Superior temporal gyrus (tissue), 1 donor: ENCODE data around the gene ATP11B.
"Not testable (repeated sequence)": the region's sequence is repeated elsewhere in the genome, so short reads cannot be mapped to it uniquely, and the experiment has no call there.

Source experiments
- DNase-seq: peaks from one replicate; pipeline ENCODE4 v3.0.0-alpha.2; 2016; ENCODE audit errors: extremely low spot score

Gene ATP11B

DNA sequence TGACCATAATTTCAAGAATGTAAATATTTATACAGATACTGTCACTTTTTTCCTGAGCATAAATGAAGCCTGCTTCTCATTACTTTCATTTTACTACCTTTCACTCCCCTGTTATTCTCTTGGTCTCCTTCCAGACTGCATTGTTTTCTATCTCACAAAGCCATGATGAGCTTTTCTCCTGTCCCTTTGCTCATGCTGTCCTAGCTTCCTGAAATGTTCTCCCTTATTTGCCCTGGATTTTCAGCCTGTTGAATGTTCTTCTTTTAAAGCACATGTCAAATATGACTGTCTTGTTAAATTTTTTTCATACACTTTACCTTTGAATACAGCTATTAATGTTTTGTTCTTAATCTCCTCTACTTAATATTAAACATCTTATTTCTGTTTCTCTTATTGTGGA lies 31.7 kb downstream of the ATP11B start:
- DNase-seq: no peak

DNA sequence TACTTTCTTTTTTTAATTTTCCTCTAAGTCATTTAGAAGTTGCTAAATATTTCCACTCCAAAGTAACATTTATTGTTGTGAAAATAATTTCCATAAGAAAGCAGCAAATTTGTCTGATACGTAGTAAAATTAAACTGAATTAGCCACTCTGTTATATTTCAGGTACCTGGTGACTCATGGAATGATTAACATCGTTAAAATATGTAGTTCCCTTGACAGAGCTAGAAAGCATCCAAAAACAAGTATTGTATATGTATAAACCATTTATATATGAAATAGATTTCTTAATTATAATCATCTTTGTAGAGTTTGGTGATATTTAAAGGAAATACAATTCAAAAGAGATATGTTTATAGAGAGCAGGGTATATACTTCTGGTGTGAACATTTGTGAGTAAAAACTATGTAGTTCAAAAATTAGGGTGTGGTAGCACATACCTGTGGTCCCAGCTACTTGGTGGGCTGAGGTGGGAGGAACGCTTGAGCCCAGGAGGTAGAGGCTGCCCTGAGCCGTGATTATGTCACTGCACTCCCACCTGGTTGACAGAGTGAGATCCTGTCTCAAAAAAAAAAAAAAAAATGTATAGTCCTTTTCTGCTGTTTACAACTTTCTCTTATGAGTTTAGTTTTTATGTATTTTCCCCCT lies 36.6 kb downstream of the ATP11B start:
- DNase-seq: no peak

DNA sequence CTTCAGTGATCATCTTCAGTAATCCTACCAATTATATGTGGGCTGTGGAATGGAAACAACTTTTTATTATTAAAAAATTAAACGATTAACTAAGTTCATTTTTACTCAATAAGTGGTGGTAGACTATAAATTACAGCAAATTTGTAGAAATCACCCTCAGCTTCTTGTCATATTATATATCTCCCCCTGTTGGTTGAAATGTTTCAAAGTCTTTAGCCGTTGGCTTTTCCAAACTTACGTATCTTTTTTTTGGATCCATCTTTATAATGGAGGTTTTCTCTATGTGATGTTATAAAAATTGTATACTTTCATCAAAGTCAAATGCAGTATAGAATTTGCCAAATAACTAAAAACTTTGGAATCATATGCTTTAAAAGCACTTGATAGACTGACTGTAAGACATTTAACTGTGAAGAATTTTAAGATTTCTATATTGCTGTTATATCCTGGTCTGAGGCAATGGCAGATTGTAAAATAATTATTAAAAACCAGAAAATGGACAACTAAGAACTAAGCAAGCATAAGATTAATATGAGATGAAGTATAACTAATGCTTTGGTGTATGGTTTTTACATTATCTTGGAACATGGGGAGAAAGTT lies 44.7 kb downstream of the ATP11B start:
- no peak for DNase-seq

DNA sequence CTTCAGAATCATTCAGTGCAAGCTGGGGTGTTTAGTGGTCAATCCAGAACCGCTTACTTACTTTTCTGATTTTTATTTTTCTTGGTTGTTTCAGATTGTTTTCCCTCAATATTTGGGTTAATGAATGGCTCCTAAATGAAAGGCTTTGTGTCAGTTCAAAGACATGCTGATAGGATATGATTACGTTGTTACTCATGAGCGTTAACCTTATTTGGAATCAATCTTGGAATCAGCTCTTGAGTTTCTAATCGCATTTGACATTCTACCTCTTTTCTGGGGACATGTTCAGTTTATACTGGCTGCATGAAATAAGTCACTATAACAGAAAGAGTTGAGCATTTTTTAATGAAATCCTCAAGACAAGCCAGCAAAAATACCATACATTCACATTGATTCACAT lies 50.2 kb downstream of the ATP11B start:
- no peak for DNase-seq

GRCh38 chr3:182848906-182849305 lies 55.6 kb downstream of the ATP11B start:
- no peak for DNase-seq

DNA sequence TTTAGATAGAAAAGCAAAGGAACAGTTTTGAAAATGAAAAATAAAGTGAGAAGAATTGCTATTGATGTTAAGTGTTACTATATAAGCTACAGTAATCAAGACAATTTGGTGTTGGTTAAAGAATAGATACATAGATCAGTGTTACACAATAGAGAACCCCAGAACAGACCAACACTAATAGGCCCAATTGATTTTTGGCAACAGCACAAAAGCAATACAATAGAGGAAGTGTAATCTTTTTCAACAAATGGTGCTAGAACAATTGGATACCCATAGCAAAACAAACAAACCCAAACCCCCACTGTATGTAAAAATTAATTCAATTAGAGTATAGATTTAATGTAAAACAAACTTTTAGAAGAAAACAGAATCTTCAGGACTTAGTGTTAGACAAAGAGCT lies 61.8 kb downstream of the ATP11B start:
- DNase-seq: peak; percentile 78

DNA sequence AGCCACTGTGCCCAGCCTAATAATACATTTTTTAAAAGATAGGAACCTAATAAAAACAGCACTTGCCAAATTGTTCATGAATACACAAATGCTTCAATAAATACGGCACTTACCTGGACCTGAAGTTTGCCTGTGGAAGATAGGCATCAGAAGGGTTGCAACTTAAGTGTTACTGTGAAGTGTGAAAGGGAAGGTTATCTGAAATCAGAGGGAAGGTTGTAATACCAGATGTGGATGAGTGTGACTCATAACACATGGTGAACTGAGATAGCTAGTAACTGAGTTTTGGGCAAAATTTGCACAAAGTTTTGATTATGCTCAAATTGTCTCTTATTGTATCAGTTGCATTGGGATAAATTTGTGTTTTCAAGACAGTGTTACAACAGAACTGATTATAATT lies 68.0 kb downstream of the ATP11B start:
- DNase-seq: no peak

GRCh38 chr3:182862159-182862860 lies 69.0 kb downstream of the ATP11B start:
- DNase-seq: no peak

- no peak for DNase-seq
Measured at GRCh38 chr3:182869059-182869458, 75.8 kb downstream of the ATP11B start.

DNA sequence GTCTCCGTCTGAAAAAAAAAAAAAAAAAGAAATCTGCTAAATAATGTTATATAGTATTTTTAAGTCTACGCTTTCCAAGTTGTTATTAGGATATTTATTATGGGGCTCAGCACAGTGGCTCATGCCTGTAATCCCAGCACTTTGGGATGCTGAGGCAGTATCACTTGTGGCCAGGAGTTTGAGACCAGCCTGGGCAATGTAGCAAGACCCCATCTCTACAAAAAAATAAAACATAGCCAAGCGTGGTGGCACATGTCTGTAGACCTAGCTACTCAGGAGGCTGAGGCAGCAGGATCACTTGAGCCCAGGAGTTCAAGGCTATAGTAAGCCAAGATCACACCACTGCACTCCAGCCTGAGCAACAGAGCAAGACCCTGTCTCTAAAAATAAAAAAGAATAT lies 77.6 kb downstream of the ATP11B start:
- not testable (repeated sequence) for DNase-seq

DNA sequence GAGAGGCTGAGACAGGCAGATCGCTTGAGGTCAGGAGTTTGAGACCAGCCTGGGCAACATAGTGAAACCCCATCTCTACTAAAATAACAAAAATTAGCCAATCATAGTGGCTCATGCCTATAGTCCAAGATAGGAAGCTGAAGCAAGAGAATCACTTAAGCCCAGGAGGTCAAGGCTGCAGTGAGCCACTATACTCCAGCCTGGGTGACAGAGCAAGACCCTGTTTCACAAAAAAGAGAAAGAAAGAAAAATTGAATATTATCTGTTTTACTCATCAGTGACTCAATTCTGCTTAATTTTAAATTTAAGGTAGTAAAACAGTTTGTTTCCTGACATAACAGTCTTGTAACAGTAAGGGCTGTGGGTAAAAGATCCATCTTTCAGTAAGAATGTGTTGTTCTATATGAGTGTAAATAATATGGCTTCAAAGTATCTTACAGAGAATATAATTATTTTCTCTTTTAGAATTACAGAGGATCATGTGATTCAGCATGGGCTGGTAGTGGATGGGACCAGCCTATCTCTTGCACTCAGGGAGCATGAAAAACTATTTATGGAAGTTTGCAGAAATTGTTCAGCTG lies 85.8 kb downstream of the ATP11B start:
- no peak for DNase-seq

GRCh38 chr3:182886497-182886896 lies 93.2 kb downstream of the ATP11B start:
- DNase-seq: no peak

DNA sequence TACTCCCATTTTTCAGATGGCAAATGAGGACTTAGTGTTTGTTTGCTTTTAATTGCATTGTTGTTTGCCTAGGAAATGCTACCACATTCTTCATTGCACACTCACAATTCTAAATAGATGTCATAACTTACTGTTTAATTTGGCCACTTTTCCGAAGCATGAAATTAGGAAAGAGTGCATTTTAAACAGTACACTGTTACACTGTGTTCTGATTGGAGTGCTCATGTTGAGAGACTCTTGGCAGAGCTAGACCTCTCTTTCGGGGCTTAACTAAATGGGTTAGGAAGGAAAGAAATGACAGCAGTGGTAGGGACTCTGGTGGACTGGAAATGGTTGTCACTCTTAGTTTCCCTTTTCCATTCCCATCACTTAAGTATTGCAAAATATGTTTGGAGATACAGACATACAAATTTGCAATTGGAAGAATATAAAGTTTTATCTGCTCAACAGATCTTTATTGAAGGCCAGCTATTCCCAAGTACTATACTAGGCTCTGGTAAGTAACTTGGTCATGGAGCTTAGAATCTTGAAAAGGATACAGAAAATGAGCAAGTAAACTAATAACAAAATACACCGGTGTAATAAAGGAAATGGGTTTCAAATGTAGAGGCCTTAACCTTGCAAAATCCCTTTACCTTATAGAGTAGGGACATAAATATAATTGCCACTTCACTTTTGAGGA lies 96.8 kb downstream of the ATP11B start:
- no peak for DNase-seq

DNA sequence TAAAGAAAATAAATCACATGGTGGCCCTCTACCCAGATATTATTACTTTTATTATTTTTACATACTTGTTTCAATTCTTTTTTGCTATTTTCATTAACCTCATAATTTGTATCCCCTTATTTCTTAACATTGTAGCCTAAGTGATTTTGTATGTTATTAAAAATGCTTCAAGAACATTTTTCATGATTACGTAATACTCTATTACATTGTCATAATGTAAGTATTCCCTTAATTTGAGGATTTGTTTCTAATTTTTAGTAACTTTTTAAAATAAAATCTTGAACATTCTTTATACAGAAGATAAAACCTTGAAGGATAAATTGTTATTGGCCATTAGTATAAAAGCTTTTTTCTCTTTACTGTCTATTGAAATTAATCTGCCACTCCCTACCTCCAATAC lies 98.1 kb downstream of the ATP11B start:
- DNase-seq: no peak

DNA sequence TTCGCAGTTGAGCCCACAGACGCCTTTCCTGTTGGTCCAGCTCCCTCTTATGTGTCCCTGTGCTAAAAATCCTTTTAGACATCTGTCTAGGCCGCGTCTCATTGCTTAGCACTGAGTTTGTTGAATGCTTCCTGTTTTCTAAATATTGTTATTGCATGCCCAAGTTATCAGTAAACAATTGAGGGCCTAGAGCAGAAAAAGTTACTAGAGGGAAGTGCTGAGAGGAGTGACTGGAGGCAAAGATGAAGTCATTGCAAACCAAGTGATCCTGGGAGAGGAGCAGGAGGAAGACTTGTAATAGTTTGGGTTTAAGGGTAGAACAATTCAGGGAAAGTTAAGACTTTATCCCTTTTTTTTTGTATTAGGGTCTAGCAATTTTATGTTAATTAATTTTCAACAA lies 98.9 kb downstream of the ATP11B start:
- no peak for DNase-seq

DNA sequence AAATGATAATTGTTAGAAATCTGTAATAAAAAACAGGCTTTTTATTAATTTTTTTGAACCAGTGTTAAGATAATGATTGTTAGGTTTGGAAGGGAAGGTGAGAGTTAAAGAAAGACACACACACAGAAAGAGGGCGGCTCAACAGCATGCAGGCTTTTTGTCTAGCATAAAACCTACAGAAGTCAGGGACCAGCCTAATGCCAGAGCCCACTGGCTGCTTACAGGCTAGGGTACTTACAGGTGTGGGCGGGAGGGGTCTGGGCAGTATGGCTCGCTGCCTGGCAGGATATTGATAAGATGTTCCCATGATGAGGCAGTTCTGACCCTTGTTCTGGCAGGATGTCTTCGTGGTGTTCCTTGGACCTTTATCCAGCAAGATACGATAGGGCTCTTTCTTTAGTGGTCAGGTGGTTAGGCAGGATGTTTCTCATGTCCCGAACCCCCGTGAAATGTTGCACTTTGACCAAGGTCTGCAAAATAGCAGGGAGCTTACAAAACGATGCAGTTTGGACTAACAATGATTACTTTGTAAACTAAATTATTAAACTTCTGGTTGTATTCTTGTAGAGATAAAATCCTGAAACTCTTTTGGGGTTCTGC lies 102.3 kb downstream of the ATP11B start:
- DNase-seq: no peak

DNA sequence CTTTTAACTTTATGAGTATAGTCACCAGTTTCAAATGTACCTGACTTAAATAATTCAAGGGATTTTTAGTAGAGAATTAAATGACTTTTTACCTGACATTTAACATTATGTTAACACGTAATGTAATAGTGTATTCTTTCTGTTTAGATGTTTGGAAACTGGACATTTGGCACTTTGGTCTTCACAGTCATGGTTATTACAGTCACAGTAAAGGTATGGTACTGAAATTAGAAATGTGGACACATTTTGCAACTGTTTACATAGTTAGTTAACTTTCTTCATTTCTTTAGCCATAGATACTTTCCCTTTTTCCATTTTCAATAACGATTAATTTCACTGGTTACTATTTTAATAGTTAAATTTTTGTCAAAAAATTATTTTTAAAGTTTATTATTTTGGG lies 103.2 kb downstream of the ATP11B start:
- no peak for DNase-seq

- peak; percentile 69 for DNase-seq
Measured at GRCh38 chr3:182902236-182902635, 108.9 kb downstream of the ATP11B start.

DNA sequence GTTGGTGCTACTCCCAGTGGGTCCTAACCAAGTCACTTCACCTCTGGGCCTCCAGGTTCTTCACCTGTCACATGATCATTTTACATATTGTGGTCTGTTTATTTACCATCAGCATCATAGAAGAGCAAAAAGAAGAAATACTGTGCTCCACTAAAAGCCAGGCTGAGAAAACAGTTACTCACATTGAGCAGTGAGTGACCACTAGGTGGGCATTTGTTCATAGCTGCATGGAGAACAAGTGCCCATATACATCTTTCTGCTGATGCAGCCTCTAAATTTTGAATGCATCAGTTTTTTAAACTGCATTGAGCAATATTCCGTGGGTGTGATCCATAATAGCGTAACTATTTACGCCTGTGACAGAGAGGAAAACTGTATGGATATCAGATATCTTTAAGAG lies 110.9 kb downstream of the ATP11B start:
- DNase-seq: no peak

- DNase-seq: no peak
Measured at GRCh38 chr3:182905623-182906022, 112.3 kb downstream of the ATP11B start.

- no peak for DNase-seq
Measured at GRCh38 chr3:182906036-182906435, 112.7 kb downstream of the ATP11B start.

- no peak for DNase-seq
Measured at GRCh38 chr3:182908471-182908870, 115.2 kb downstream of the ATP11B start.
